Neural progenitor cell (in vitro differentiated cells): ENCODE data around the gene ANGPTL7. TPM values are rescaled to one million over a fixed set of nuclear protein-coding genes. Genes with fewer than 3 reads are reported as not detected.

Experiments used
- DNase-seq: peaks from one replicate; pipeline ENCODE4 v3.0.0-alpha.2; 2016; ENCODE audit warnings: low spot score
- H2AFZ ChIP-seq: fragments of 200-600 bp; sonication (generic); replicated peaks from 2 replicates; pipeline ENCODE4 v1.6.1; 2016; ENCODE audit warnings: antibody characterized with exemption
- H3F3A ChIP-seq: fragments of 200-600 bp; sonication (generic); 2 replicates; pipeline ENCODE4 v1.6.1; 2016; ENCODE audit warnings: antibody characterized with exemption, low read depth
- H3K27ac ChIP-seq: fragments of 200-600 bp; sonication (generic); 2 replicates; pipeline ENCODE4 v1.5.1; 2016; ENCODE audit warnings: mild to moderate bottlenecking
- H3K27me3 ChIP-seq: fragments of 200-600 bp; sonication (generic); 2 replicates; pipeline ENCODE4 v1.6.1; 2016; ENCODE audit warnings: mild to moderate bottlenecking, moderate library complexity
- H3K36me3 ChIP-seq: fragments of 200-600 bp; sonication (generic); 2 replicates; pipeline ENCODE4 v1.5.1; 2016
- H3K4me1 ChIP-seq: fragments of 200-600 bp; sonication (generic); 2 replicates; pipeline ENCODE4 v1.6.1; 2016; ENCODE audit warnings: mixed run types
- H3K4me2 ChIP-seq: fragments of 200-600 bp; sonication (generic); 2 replicates; pipeline ENCODE4 v1.6.1; 2016
- H3K4me3 ChIP-seq: fragments of 200-600 bp; sonication (generic); 2 replicates; pipeline ENCODE4 v1.5.1; 2016
- H3K79me2 ChIP-seq: fragments of 200-600 bp; sonication (generic); 2 replicates; pipeline ENCODE4 v1.6.1; 2016; ENCODE audit warnings: low read depth
- H3K9ac ChIP-seq: fragments of 200-600 bp; sonication (generic); 2 replicates; pipeline ENCODE4 v1.6.1; 2016
- H3K9me3 ChIP-seq: fragments of 200-600 bp; sonication (generic); 2 replicates; pipeline ENCODE4 v1.5.1; 2016; ENCODE audit warnings: low read depth
- H4K20me1 ChIP-seq: fragments of 200-600 bp; sonication (generic); 2 replicates; pipeline ENCODE4 v1.6.1; 2016; ENCODE audit warnings: low read depth
- H3K27ac Mint-ChIP-seq: 3 replicates; pipeline ENCODE4 v1.8.0; 2021; ENCODE audit warnings: mixed read lengths
- H3K27me3 Mint-ChIP-seq: 2 replicates; pipeline ENCODE4 v1.8.0; 2022; ENCODE audit warnings: low read depth, mild to moderate bottlenecking, inconsistent platforms, moderate library complexity, mixed read lengths; ENCODE audit not compliant: insufficient read depth
- H3K36me3 Mint-ChIP-seq: 3 replicates; pipeline ENCODE4 v1.8.0; 2021; ENCODE audit warnings: mixed read lengths
- H3K4me1 Mint-ChIP-seq: 3 replicates; pipeline ENCODE4 v1.8.0; 2021; ENCODE audit warnings: mixed read lengths
- H3K4me3 Mint-ChIP-seq: 3 replicates; pipeline ENCODE4 v1.8.0; 2021; ENCODE audit warnings: mild to moderate bottlenecking, moderate library complexity, mixed read lengths
- H3K9me3 Mint-ChIP-seq: 3 replicates; pipeline ENCODE4 v1.8.0; 2020; ENCODE audit warnings: mixed read lengths
- EZH2 ChIP-seq: fragments of 200-600 bp; sonication (generic); IDR thresholded peaks from 2 replicates; pipeline ENCODE4 v1.6.1; 2017; ENCODE audit warnings: antibody characterized with exemption, mild to moderate bottlenecking, moderate library complexity
- EZH2phosphoT487 ChIP-seq: fragments of 200-600 bp; sonication (generic); IDR thresholded peaks from 2 replicates; pipeline ENCODE4 v1.6.1; 2017; ENCODE audit warnings: antibody characterized with exemption
- total RNA-seq: library from RNA; depleted of rRNA; stranded (reverse); fragments of >200 nt; gene quantifications from 2 replicates; pipeline ENCODE4 v1.2.3, GENCODE V29; 2015; ENCODE audit warnings: low replicate concordance
- TF ChIP-seq, protein P1 (sequence below): fragments of 200-600 bp; sonication (generic); IDR thresholded peaks from 2 replicates; pipeline ENCODE4 v1.5.1; 2017; ENCODE audit warnings: antibody characterized with exemption, mild to moderate bottlenecking

Gene ANGPTL7
- total RNA-seq, 1 donor from 2014 or later, result not detected

DNA sequence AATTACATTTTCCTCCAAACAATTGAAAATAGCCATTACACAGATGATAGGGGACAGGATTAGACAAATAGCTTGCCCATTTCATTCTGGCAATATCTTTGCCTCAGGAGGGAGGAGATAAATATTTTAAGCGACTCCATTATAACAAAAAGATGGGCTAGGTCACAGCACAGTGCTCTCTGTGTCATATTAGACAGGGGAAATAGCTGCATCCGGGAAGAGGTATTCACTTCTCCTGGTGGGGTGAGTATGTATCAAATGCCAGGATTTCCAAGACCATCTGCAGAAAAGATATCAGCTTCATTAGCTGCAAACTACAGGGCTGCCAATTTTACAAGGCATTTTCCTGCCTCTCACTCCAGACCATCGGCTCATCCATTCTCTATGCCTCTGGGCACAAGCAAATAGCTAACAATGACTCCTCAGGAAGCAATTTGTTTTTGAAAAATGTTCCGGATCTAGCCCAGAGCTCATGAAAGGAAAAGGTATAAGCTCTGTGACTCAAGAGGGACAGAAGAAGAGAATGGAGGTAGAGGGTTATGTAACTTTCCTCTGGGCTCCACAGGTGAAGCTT lies 41.9 kb upstream of the ANGPTL7 start:
- no peak overlapping the region for H3K9ac ChIP-seq
- no peaks in the 10 kb centered on the region for H3F3A ChIP-seq
- no peak overlapping the region for H3K4me3 Mint-ChIP-seq
- H3K79me2 ChIP-seq, result no peaks in the 10 kb centered on the region
- no peaks in the 10 kb centered on the region for H3K9me3 ChIP-seq
- peaks cover 27% of the 10 kb centered on the region for H3K36me3 Mint-ChIP-seq
- H3K36me3 ChIP-seq, result no peaks in the 10 kb centered on the region
- no peaks in the 10 kb centered on the region for H3K4me1 ChIP-seq
- no peak overlapping the region for H3K4me2 ChIP-seq
- H2AFZ ChIP-seq, result no peak overlapping the region
- no peaks in the 10 kb centered on the region for H3K4me1 Mint-ChIP-seq
- no peaks in the 10 kb centered on the region for H3K9me3 Mint-ChIP-seq
- no peak overlapping the region for H3K4me3 ChIP-seq
- no peaks in the 10 kb centered on the region for H3K27me3 ChIP-seq
- no peaks in the 10 kb centered on the region for H4K20me1 ChIP-seq
- peaks cover 2% of the 10 kb centered on the region for H3K27me3 Mint-ChIP-seq
- TF ChIP-seq, protein P1, sequence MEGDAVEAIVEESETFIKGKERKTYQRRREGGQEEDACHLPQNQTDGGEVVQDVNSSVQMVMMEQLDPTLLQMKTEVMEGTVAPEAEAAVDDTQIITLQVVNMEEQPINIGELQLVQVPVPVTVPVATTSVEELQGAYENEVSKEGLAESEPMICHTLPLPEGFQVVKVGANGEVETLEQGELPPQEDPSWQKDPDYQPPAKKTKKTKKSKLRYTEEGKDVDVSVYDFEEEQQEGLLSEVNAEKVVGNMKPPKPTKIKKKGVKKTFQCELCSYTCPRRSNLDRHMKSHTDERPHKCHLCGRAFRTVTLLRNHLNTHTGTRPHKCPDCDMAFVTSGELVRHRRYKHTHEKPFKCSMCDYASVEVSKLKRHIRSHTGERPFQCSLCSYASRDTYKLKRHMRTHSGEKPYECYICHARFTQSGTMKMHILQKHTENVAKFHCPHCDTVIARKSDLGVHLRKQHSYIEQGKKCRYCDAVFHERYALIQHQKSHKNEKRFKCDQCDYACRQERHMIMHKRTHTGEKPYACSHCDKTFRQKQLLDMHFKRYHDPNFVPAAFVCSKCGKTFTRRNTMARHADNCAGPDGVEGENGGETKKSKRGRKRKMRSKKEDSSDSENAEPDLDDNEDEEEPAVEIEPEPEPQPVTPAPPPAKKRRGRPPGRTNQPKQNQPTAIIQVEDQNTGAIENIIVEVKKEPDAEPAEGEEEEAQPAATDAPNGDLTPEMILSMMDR, result no peak
- TF ChIP-seq EZH2, result no peak
- TF ChIP-seq EZH2phosphoT487, result no peak
- DNase-seq, result no peak
- H3K27ac ChIP-seq, result no peak overlapping the region
- H3K27ac Mint-ChIP-seq, result no peak overlapping the region

GRCh38 chr1:11150326-11150725 lies 38.8 kb upstream of the ANGPTL7 start:
- Histone ChIP-seq H3K4me3 (no peak overlapping the region), H3F3A (no peaks in the 10 kb centered on the region), H3K4me1 (no peaks in the 10 kb centered on the region), H3K27me3 (no peaks in the 10 kb centered on the region), H2AFZ (no peak overlapping the region), H4K20me1 (no peaks in the 10 kb centered on the region), H3K4me2 (no peak overlapping the region), H3K79me2 (no peaks in the 10 kb centered on the region), H3K9me3 (no peaks in the 10 kb centered on the region), H3K36me3 (peaks cover 3% of the 10 kb centered on the region), H3K9ac (no peak overlapping the region), H3K27ac (no peak overlapping the region)
- DNase-seq, result no peak
- H3K27me3 Mint-ChIP-seq, result peaks cover 2% of the 10 kb centered on the region
- H3K4me1 Mint-ChIP-seq, result no peaks in the 10 kb centered on the region
- no peak overlapping the region for H3K27ac Mint-ChIP-seq
- H3K4me3 Mint-ChIP-seq, result no peak overlapping the region
- no peaks in the 10 kb centered on the region for H3K9me3 Mint-ChIP-seq
- TF ChIP-seq EZH2phosphoT487 (no peak), EZH2 (no peak)
- TF ChIP-seq, protein P1, result no peak
- H3K36me3 Mint-ChIP-seq, result peaks cover 16% of the 10 kb centered on the region

GRCh38 chr1:11151114-11151513 lies 38.0 kb upstream of the ANGPTL7 start:
- no peak overlapping the region for H3K4me3 Mint-ChIP-seq
- H3K27ac Mint-ChIP-seq, result no peak overlapping the region
- H3K4me3 ChIP-seq, result no peak overlapping the region
- no peaks in the 10 kb centered on the region for H4K20me1 ChIP-seq
- H2AFZ ChIP-seq, result no peak overlapping the region
- DNase-seq, result no peak
- peaks cover 13% of the 10 kb centered on the region for H3K36me3 Mint-ChIP-seq
- H3K36me3 ChIP-seq, result peaks cover 3% of the 10 kb centered on the region
- no peaks in the 10 kb centered on the region for H3K4me1 Mint-ChIP-seq
- no peak overlapping the region for H3K27ac ChIP-seq
- no peaks in the 10 kb centered on the region for H3K79me2 ChIP-seq
- no peaks in the 10 kb centered on the region for H3K27me3 ChIP-seq
- no peak overlapping the region for H3K4me2 ChIP-seq
- no peaks in the 10 kb centered on the region for H3K27me3 Mint-ChIP-seq
- H3K9me3 Mint-ChIP-seq, result no peaks in the 10 kb centered on the region
- no peaks in the 10 kb centered on the region for H3K9me3 ChIP-seq
- no peak for TF ChIP-seq EZH2phosphoT487
- TF ChIP-seq, protein P1, result no peak
- TF ChIP-seq EZH2, result no peak
- H3K4me1 ChIP-seq, result no peaks in the 10 kb centered on the region
- no peak overlapping the region for H3K9ac ChIP-seq
- H3F3A ChIP-seq, result no peaks in the 10 kb centered on the region
